HG03039 (cell line): ENCODE results near the gene CRYAA.
"Not testable (repeated sequence)": the region's sequence is repeated elsewhere in the genome, so short reads cannot be mapped to it uniquely, and the experiment has no call there.

ENCODE experiments used
- ATAC-seq: cut with Tn5 transposase; IDR thresholded peaks from one replicate; pipeline ENCODE4 v1.9.1; 2021; ENCODE audit warnings: mild to moderate bottlenecking, moderate library complexity; ENCODE audit not compliant: unreplicated experiment

Gene CRYAA, protein sequence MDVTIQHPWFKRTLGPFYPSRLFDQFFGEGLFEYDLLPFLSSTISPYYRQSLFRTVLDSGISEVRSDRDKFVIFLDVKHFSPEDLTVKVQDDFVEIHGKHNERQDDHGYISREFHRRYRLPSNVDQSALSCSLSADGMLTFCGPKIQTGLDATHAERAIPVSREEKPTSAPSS

GRCh38 chr21:43168708-43169107 is at the start of gene CRYAA:
Gene CRYAA, plus strand, starts transcription at chr21:43169008. Its CDS starts 92 bp downstream, at chr21:43169100.
- ATAC-seq = not testable (repeated sequence)

GRCh38 chr21:43130094-43130493 is 38.7 kb upstream of the CRYAA start:
- not testable (repeated sequence) for ATAC-seq

DNA sequence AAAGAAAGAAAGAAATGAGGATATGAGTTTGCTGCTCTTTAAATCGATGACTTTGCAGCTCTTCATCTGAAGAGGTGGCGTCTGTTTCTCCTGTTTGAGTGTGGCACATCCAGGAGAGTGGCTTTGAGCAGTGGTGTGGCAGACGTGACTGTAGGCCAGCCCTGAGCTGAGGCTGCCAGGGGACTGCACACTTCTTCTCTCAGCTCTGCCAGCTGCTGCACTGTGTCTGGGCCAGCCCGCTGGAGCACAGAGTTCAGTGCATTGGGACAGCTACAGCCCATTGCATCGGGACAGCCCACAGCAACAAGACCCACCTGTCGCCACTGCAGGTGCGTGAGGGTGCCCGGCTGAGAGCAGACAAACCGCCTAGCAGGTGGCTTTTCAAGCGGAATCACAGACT is 34.3 kb upstream of the CRYAA start:
- not testable (repeated sequence) for ATAC-seq

DNA sequence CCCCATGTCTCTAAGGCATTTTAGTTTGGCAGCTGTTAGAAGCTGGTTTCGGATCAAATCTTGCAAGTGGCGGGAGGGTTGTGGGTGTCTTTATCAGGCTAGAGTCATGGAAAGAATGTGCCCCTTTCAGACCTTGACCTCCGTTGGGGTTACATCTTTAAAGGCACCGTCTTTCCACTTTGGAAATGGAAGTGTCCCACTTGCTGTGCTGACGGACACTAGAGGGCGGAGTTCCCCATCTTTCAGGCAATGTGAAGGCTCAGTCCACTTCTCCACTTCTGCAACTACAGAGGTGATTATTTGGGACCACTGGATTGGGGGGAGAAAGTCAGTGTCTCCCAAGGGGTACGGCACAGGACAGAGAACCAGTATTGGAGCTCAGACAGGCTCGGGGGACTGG is 29.9 kb upstream of the CRYAA start:
- ATAC-seq = not testable (repeated sequence)

DNA sequence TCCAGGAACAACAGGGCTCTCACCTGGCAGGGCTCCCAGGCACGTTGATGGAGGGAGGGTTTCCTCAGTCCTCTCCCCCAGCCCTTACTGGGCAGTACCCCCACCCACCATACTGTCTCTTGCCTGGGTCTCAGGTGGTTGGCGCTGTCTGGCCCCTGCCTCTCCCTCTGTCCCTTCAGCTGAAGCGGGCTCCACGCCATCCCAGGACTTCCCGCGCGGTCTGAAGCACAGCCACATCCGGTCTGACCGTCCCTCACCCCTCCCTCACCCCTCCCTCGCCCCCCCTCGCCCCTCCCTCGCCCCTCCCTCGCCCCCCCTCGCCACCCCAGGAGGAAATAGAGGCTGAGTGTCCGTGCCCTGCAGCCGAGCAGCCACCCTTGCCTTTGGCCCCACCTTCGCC is 27.4 kb upstream of the CRYAA start:
- not testable (repeated sequence) for ATAC-seq

- not testable (repeated sequence) for ATAC-seq
Observed at GRCh38 chr21:43146637-43147036, 22.2 kb upstream of the CRYAA start.

- not testable (repeated sequence) for ATAC-seq
Observed at GRCh38 chr21:43147999-43148398, 20.8 kb upstream of the CRYAA start.

DNA sequence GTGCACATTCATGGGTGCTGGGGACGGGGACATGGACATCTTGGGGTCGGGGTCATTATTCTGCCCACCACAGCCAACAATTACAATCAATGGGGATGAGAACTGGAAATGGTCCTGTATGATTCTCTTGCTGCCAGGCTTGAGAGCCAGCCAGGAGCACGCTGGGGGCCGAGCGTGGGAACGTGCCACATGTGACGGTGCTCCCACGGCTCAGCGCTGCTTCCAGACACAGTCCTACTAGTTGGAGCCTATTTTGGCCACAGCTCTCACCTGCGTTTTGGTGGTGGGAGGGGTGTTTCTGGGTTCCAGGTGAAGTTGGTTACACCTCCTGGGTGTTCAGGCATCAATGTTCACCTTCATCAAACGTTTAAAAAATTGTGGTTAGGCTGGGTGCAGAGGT is 19.5 kb upstream of the CRYAA start:
- ATAC-seq = not testable (repeated sequence)

- not testable (repeated sequence) for ATAC-seq
Observed at GRCh38 chr21:43153601-43154000, 15.2 kb upstream of the CRYAA start.

GRCh38 chr21:43159279-43160175 is 9.3 kb upstream of the CRYAA start:
- not testable (repeated sequence) for ATAC-seq

- not testable (repeated sequence) for ATAC-seq
Observed at GRCh38 chr21:43161826-43162707, 6.7 kb upstream of the CRYAA start.

- ATAC-seq = not testable (repeated sequence)
Observed at GRCh38 chr21:43162708-43163205, 6.1 kb upstream of the CRYAA start.

- ATAC-seq = not testable (repeated sequence)
Observed at GRCh38 chr21:43164823-43165222, 4.0 kb upstream of the CRYAA start.

DNA sequence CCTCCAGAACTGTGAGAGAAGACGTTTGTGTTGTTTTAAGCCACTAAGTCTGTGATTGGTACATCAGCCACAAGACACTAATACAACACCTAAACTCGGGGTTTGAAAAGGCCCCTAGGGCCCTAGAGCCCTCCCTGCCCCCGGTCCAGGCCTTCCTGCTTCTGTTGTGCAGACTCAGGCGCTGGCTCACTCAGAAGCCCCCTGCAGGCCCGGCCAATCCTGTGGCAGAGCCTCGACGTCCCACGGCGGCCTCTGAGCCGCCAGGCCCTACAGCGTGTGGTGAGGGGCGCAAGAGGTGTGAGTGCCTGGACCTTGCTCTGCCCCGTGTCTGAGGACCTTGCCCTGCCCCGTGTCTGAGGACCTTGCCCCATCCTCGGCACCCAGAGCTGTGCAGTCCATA is 3.1 kb upstream of the CRYAA start:
- ATAC-seq = not testable (repeated sequence)

DNA sequence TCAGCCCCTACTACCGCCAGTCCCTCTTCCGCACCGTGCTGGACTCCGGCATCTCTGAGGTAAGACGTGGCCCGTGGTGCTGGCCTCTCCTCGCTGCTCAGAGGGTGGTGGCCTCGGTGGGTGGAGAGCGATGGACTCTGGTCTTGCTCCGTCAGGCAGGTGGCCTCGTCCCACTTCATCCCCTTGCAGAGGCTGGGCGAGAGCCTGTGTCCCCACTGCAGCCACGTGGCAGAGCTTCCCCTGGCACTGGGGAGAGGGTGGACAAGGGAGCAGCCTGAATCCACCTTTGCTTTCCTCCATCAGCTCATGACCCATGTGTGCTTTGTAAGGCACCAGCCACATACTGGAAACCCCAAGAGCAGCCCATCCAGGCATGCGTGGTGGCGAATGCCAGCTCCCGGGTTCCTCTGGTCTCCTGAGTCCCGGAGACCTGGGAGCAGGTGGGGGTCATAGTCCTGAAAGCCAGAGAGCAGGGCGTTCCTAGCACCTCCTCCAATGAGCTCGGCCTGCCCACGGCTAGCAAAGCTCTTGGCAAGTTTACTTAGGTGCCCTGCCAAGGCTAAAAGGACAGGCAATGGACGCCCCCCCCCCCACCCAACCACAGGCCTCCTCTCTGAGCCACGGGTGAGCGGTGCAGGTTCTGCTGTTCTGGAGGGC is 550 bp downstream of the CRYAA start:
- not testable (repeated sequence) for ATAC-seq

DNA sequence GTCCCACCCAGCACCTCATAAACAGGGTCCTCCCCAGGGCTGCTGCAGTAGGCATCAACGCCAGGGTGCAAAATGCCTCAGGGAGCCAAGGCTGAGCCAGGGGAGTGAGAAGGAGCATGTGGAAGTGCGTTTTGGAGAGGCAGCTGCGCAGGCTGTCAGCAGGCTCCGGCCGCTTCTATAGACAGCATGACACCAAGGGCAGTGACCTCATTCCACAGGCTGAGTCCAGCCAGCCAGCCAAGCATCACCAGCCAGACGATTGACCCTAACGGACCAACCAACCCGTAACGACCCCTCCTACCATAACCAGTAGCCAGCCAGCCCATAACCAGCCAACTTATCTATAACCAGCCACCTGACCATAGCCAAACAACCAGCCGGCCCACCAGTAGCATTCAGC is 1.1 kb downstream of the CRYAA start:
- ATAC-seq = not testable (repeated sequence)

GRCh38 chr21:43172812-43173211 is 4.0 kb downstream of the CRYAA start:
- not testable (repeated sequence) for ATAC-seq

- not testable (repeated sequence) for ATAC-seq
Observed at GRCh38 chr21:43173438-43173837, 4.6 kb downstream of the CRYAA start.

- ATAC-seq = not testable (repeated sequence)
Observed at GRCh38 chr21:43173930-43174329, 5.1 kb downstream of the CRYAA start.

DNA sequence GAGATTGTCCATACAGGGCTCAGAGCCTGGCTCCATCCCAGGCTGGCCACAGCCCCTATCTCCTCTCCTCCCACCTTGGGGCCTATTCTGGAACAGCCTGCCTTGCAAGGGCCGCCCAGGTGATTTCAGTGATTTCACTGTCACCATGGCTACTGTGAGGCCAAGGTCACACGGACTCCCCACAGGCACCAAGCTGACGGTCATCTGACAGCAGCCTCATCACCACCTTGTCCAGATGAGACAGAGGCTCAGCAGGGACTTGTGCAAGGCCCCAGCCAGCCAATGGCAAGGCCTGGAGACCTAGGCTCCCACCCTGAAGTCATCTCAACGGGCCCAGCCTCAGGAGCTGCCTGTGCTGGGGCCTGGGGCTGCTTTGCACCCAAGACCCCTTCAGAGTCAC is 6.2 kb downstream of the CRYAA start:
- ATAC-seq = not testable (repeated sequence)
